A549 (cell line): ENCODE results near the gene RPL19.

ENCODE experiments used
- CBX2 ChIP-seq: fragments of 200-600 bp; sonication (generic); IDR thresholded peaks from 2 replicates; pipeline ENCODE4 v1.6.1; 2016; ENCODE audit warnings: low read depth, mild to moderate bottlenecking, borderline replicate concordance
- CTCF ChIP-seq: fragments of >200 bp; sonication (Bioruptor Twin); formaldehyde crosslinking; IDR thresholded peaks from 3 replicates; pipeline ENCODE4 v1.5.1; 2016
- ESRRA ChIP-seq: fragments of 150-350 bp; IDR thresholded peaks from 2 replicates; pipeline ENCODE4 v1.6.1; 2014; ENCODE audit warnings: mild to moderate bottlenecking, low read length, borderline replicate concordance
- FOSL2 ChIP-seq, 2 experiments: fragments of 450-650 bp in 1 of 2; fragments of >200 bp in 1 of 2; sonication (Bioruptor Twin) in 1 of 2; formaldehyde crosslinking; IDR thresholded peaks; 2 replicates each; pipeline versions ENCODE4 v1.5.0 to v1.6.1; 2016 to 2020; ENCODE audit warnings: mild to moderate bottlenecking in 1 of 2, moderate library complexity in 1 of 2
- HOXA7 ChIP-seq: fragments of 250-450 bp; sonication (Bioruptor Pico); IDR thresholded peaks from 2 replicates; pipeline ENCODE4 v1.5.0; 2020; ENCODE audit warnings: mild to moderate bottlenecking, moderate library complexity
- JUN ChIP-seq, 2 experiments: fragments of >200 bp; sonication (Bioruptor Twin); formaldehyde crosslinking; IDR thresholded peaks; 2 replicates in 1 of 2; 3 replicates in 1 of 2; pipeline ENCODE4 v1.6.1; 2016 to 2017
- KDM1A ChIP-seq: fragments of 200-600 bp; sonication (generic); IDR thresholded peaks from 2 replicates; pipeline ENCODE4 v1.6.1; 2016; ENCODE audit warnings: low read depth, mild to moderate bottlenecking
- MAZ ChIP-seq: fragments of 150-350 bp; IDR thresholded peaks from 2 replicates; pipeline ENCODE4 v1.6.1; 2014; ENCODE audit warnings: antibody characterized with exemption, low read depth, low read length, borderline replicate concordance
- POLR2A ChIP-seq: IDR thresholded peaks from 2 replicates; pipeline ENCODE4 v1.6.1; 2012; ENCODE audit warnings: mild to moderate bottlenecking, low read length
- RAD21 ChIP-seq, 2 experiments: fragments of >200 bp in 1 of 2; sonication (Bioruptor Twin) in 1 of 2; formaldehyde crosslinking in 1 of 2; IDR thresholded peaks in 1 of 2; conservative IDR thresholded peaks in 1 of 2; 2 replicates in 1 of 2; 3 replicates in 1 of 2; pipeline ENCODE4 v1.6.1; 2012 to 2018; ENCODE audit warnings: inconsistent platforms in 1 of 2
- TP53 ChIP-seq: fragments of 250-450 bp; sonication (Bioruptor Pico); IDR thresholded peaks from 2 replicates; pipeline ENCODE4 v1.5.0; 2021; ENCODE audit warnings: mild to moderate bottlenecking, moderate library complexity

DNA sequence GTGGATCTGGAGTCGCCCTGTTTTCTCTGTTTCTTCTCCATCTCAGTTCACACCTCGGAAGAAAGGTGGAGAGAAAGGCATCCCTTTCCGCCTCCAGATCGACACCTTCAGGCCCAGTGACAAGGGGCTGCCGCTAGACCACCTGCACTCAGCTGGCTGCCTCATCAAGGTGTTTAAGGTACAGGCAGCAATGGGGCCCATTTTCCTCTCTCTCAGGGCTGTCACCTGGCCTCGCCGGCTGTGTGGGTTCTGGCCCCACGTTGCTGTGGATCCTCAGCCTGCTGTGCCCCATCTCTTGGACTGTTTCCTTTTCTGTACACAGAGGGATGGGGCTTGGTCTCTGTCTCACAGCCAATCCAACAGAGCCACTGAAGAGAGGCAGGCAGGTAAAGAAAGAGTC, 43.1 kb downstream of the RPL19 start:
- TF ChIP-seq CTCF: no peak
- no peak for TF ChIP-seq MAZ
- no peak for TF ChIP-seq KDM1A
- TF ChIP-seq TP53 (CRISPR knock-in tag): no peak
- TF ChIP-seq JUN (IDR thresholded peaks at IDR 0.05): no peak
- no peak for TF ChIP-seq POLR2A
- no peak for TF ChIP-seq ESRRA
- TF ChIP-seq FOSL2 (IDR thresholded peaks at IDR 0.05): no peak
- no peak for TF ChIP-seq FOSL2 (CRISPR knock-in tag; IDR thresholded peaks at IDR 0.05)
- no peak for TF ChIP-seq CBX2
- TF ChIP-seq RAD21 (conservative IDR thresholded peaks at IDR 0.05 in 1 of 2, IDR thresholded peaks at IDR 0.05 in 1 of 2): no peak
- no peak for TF ChIP-seq HOXA7 (CRISPR knock-in tag)
